HG02623 (cell line): ENCODE data around the gene RAB40A.
"Not testable (repeated sequence)": the region's sequence is repeated elsewhere in the genome, so short reads cannot be mapped to it uniquely, and the experiment has no call there.

Experiments used
- ATAC-seq: cut with Tn5 transposase; IDR thresholded peaks from one replicate; pipeline ENCODE4 v1.9.1; 2021; ENCODE audit warnings: moderate library complexity; ENCODE audit not compliant: unreplicated experiment

The RAB40A gene

DNA sequence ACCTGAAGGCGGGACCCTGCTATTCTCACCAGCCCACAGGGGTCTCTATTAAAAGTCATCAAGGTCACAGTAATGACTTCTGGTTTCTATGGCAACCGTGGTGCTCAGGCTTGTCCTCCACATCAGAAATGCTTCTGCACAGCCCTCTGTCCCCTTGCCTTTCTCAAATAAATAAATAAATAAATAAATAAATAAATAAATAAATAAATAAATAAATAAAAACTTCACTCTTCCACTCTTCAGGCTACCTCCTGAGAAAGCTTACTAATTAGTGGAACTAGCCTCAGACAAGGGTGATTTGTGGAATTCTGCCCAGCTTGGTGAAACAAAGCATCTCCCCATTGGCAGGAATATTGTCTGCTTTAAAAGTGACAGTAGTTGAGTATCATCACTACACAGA lies 5.5 kb upstream of the RAB40A start:
- ATAC-seq, result no peak

DNA sequence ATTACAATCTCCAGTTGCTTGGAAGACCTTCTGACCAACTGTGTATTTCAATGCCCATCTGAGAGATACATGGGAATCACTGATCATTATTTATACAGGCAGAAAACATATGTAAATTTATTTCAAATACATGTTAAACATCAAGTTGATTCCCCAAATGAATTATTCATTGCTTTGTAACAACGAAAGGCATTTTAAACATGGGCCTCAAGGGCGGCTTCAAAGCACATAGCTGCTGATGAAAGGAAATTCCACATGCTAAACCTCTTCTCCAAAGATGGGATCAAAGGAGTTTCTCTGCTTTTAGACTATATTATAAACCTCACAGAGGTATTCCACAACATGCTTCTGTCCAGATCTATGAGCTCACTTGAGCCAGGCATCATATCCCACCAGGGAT lies 4.3 kb upstream of the RAB40A start:
- ATAC-seq, result no peak

DNA sequence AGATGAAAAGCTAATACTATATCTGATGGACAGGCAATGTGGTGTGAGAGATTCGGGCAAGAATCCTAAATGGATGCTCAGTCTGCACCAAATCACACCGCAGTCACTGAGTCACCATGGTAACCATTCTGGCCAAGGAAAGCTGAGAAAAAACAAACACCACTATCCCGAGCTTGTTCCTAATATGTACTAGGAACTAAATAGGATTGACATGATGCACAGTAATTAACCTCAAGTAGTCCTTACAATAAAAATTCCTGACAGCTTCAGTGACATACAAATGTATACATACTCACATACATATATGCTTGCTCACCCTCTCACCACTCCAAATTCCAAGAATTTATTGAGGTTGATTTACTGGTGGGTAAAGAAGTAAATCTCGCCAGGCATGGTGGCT lies 1.1 kb upstream of the RAB40A start:
- ATAC-seq, result no peak

DNA sequence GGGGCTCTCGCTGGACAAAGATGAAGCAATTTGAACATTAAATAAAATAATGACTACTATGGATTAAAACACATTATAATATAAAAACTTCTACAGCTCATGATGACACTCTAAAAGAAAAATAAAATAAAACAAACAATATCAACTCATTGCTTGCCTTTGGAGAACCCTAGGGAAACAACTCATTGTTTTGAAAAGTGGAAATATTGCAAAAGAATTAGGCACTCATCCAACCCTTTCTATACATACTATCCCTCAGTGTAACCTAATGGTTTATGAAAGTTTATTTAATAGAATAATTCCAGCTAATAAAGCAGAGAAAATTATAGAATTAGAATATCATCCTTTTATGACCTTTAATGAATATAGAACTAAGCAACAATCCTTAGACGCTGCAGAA lies 718 bp downstream of the RAB40A start:
- ATAC-seq, result no peak

DNA sequence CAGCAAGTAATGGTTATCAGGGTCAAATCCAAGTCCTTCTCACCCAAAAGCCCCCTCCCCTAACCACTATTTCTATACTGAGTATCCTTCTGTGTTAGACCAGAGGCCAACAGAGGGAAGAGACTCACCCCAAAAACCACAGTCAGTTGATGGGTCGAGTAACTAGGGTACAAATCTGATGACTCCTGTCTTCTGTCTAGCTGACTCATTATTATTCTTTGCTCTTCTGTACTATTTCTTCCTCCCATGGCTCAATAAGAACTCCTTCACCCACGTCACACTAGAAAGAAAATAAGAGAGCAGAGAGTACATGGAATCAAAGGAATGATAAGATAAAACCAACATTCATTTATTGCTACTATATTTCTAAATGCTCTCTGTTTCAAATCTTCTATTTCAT lies 2.0 kb downstream of the RAB40A start:
- ATAC-seq, result no peak

DNA sequence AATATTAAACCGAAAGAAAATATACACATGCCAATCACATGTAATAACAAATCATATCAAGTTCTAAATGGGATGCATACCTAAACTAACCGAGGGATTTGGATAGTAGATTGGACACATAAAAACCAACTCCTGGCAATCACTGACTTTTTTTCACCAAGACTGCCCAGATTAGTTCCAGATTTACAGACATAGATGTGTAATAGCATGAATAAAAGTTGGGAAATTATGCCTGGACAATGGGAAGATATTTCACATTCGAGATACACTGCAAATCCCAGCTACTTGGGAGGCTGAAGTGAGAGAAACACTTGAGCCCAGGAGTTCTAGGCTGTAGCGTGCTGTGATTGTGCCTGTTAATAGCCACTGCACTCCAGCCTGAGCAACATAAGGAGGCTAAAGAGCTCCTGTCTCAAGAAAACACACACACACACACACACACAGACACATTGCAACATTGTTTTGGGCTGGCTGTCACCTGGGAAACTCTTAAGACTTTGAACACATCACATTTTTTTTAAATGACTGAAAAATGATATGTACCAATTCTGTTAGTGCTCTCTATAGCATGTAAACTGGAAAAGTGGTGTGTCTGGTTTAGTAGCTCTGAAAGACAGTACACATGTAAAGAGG lies 5.7 kb downstream of the RAB40A start:
- ATAC-seq, result no peak

DNA sequence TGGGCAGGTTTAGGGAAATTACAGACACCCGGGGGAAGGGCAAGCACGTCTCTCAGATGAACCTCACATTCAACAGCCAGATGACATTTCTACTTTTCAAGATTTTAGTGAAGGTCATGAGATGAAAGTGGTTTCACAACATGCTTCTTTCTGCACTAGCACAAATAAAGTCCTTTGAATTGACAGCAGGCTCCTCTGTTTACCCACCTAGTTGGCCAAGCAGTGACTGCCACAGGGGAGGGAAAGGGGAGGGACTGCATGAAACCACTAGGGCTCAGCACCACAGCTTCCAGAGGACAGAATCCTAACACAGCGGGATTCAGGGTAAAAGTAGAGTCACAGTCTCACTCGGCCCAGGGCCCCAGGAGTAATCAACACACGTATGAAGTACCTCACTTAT lies 6.2 kb downstream of the RAB40A start:
- no peak for ATAC-seq

DNA sequence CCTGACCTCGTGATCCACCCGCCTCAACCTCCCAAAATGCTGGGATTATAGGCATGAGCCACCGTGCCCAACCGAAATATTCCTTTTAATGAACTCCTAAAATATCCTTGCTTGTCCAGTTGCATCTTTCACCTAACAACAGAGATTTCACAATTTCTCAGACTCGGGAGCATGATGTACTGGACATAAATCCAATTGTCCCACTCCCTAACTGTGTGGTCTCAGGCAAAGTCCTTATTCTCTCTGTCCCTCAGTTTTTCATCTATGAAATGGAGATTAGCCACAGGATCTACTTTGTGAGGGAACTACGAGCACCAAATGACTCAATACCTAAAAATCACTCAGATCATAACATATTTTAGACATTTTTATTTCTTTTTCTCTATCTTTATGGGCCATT lies 9.3 kb downstream of the RAB40A start:
- ATAC-seq, result no peak

DNA sequence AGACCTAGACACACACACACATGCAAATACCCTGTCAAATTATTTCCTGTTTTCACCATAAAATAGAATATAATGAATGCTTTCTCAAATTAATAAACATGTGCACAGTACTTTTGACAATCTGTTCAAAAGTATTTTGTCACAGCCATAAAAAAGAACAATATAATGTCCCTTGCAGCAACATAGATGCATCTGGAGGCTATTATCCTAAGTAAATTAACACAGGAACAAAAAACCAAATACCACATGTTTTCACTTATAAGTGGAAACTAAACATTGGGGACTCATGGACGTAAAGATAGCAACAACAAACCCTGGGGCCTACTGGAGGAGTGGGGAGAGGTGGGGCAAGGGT lies 15.5 kb downstream of the RAB40A start:
- no peak for ATAC-seq

DNA sequence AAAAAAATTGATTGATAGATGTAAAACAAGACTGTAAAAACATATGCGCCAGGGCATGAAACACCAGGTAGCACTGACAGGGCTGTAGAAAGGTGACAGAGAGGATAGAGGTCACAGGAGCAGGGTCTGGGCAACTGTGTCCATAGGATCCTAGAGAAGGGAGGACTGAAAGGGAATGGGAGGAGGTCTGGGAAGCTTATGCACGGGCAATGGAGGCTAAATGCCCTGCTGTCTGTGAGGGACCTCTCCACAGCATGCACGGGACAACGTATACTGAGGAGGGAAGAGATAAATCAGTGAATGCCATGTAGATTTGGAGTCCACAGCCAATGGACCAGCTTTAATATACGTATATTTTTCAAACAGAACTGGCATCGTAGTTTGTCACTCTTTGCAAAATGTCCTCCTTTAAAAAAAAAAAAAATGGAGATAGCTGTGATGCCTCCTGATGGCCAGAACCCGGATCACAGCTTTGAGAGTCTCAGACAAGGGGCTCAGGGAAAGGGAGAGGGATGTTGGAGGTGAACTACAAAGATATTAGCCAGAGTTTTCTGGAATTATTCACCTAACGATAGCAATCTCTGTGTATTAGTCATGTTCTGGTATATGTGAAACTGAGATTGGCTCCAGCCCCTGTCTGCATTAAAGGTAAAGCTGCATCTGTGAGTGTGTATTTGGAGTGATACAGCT lies 16.0 kb downstream of the RAB40A start:
- ATAC-seq, result no peak

DNA sequence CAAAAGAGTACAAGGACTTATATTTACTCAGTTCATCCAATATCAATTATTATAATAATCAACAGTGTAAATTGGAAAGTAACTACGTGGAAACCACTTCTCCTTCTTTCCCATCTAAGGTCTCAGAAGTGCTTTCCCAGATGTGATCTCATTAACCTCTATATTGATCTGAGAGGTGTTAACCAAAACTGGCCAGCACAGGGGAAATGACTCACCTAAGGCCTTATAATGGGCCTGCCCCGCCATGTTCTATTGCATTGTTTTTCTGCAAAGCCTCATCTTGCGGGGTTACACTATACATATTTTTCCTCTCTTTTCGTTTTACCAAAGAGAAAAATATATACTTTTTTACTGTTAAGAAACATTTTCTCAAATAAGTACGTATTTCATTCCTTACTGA lies 20.5 kb downstream of the RAB40A start:
- no peak for ATAC-seq

DNA sequence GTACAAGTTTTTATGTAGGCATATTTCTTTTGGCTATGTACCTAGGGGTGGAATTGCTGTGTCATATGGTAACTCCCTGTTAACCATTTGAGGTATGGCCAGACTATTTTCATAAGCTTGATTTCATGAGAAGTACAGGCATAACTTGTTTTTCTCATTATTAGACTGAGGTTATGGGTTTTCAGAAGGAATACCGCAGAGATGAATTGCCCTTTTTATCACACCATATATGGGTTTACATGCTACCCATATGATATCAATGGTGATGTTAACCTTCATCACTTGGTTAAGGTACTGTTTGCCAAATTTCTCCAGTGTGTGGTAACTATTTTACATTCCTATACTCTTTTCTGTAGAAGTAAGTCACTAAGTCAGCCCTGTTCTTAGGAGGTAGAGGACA lies 23.5 kb downstream of the RAB40A start:
- ATAC-seq, result no peak

DNA sequence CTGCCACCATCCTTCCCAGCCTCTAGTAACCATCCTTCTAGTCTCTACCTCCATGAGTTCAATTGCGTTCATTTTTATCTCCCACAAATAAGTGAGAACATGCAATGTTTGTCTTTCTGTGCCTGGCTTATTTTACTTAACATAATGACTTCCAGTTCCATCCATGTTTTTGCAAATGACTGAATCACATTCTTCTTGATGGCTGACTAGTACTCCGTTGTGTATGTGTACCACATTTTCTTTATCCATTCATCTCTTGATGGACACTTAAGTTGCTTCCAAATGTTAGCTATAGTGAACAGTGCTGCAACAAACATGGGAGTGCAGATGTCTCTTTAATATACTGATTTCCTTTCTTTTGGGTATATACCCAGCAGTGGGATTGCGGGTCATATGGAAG lies 25.7 kb downstream of the RAB40A start:
- ATAC-seq, result not testable (repeated sequence)

DNA sequence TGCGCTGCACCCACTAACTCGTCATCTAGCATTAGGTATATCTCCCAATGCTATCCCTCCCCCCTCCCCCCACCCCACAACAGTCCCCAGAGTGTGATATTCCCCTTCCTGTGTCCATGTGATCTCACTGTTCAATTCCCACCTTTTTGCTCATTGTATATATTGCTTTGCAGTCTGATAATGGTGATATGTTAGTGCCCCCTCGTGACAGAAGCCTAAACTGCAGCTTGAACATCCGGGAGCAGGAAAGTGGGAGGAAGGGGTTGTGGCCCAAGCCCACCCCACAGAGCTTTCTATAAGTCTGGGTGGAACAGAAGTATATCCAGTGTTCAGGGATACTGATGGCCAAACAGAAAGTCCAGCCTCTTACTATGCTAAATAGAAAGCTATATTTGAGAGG lies 29.6 kb downstream of the RAB40A start:
- ATAC-seq, result not testable (repeated sequence)

DNA sequence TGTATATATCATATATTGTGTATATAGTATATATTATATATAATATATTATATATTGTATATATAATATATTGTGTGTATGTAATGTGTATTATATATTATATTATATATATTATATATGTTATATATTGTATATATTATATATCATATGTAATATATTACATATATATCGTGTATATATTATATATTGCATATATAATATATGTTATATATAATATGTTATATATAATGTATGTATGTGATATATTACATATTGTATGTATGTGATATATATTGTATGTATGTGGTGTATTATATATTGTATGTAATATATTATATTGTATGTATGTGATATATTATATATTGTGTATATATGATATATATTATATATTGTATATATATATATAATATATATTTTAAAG lies 30.5 kb downstream of the RAB40A start:
- ATAC-seq, result no peak

DNA sequence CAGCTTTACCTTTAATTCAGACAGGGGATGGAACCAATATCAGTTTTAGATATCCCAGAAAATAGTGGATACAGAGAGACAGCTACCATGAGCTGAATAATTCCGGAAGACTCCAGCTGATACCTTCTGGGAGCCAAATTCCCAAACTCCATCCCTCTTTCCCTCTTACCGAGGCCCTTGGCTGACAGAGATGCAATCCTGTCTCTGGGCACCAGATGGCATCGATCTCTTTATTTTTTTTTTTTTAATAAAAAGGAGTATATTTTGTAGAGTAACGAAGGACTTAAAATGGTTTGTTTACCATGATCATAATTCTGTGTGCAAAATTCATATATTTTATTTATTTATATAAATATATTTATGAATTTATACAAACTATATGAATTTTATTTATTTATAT lies 31.0 kb downstream of the RAB40A start:
- no peak for ATAC-seq

DNA sequence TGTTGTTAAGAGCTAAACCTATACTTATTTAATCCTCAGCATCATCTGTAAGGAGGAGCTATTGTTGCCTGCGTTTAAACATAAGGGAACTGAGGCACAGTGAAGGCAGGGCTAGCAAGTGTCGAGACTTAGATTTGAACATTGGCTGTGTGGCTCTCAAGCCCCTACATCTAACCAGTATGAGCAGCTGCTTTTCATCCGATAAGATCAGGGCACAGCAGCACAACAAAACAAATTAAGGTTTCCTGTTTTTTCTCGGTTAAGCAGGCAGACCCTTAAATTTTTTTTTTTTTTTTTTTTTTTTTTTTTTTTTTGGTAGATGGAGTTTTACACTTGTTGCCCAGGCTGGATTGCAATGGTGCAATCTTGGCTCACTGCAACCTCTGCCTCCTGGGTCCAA lies 35.6 kb downstream of the RAB40A start:
- ATAC-seq, result no peak

DNA sequence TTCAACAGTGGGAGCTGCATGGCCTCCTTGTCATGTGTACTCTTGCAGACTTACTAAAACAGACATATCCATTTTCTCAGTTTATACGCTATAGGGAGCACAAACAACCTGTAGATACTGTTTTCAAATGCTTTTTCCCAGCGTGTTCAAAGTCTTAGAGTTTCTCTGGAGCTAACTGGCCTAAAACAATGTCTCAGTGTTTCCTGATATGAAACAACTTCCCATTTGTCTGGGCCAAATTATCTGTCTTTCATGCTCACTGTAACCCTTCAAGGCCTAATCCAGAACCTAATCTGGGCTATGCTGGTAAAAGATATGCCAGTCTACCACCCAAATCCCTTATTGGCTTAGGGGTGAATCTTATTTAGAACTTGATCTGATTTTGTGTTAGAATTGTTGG lies 38.8 kb downstream of the RAB40A start:
- no peak for ATAC-seq

DNA sequence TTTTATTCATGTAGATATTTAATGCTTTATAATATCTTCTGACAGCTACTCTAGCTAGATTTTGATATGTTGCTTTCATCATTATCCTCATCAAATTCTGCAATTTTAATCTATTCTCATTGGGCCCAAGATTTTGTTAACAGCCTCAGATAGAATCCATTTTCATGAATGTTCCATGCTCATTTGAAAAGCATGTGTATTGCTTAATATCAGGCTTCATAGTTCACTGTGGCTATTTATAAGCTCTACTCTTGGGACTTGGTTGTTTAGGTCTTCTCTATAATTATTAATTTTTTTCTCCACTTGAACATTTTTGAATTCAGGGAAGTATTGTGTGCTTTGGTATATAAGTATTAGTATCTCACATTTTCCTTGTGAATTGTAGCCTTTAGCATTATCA lies 41.8 kb downstream of the RAB40A start:
- no peak for ATAC-seq

DNA sequence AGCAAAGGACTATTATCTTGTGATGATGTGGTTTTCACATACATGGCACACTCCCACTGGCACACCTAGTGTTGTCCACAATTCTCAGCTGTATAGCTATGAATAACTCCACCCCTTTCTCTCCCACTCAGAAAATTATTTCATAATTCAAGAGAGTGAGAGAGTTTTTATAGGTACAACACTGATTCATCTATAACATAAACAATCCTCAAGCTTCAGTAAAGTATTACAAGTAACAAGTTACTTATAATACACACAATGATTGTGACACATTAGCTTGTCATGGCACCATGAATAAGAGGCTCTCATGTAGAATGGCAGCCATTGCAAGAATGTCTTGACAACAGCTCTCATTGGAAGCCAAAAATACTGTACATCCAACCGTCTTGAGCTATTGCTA lies 43.9 kb downstream of the RAB40A start:
- ATAC-seq, result no peak

DNA sequence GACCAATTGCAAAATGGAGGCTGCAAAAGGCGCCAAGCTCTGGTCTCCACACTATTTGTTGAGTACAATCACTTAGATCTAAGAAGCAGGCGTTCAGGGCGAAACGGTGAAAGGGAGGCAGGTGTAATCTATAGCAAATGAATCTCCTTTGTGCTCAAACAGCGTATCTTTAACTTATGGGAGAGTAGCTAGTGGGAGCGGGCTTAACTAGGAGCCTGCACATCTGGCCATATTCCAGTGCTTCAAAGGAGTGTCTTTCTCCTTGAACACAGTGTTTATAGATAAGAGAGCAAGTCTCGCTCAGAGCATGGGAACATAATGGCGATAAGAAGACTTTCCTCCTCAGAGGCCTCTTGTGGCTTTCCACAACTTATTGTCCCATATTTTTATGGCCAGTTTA lies 49.3 kb downstream of the RAB40A start:
- ATAC-seq, result not testable (repeated sequence)

DNA sequence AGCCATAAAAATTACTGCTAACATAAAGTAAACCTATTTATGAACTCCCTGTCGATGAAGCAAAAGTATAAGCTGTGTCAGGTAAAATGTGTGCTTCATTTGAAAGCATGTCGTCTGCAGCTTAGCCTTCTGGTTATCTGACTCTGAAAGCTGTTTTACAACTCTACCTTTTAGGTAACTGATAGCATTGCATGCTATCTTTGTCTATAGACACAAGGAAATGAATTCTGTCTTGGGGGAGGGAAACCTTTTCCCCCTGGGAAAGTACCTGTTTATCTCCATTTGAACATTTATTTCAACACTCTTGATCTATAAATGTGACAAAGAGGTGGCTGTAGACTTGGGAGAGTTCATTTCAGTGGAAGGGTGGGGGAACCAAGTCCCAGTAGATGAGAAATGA lies 51.4 kb downstream of the RAB40A start:
- no peak for ATAC-seq

DNA sequence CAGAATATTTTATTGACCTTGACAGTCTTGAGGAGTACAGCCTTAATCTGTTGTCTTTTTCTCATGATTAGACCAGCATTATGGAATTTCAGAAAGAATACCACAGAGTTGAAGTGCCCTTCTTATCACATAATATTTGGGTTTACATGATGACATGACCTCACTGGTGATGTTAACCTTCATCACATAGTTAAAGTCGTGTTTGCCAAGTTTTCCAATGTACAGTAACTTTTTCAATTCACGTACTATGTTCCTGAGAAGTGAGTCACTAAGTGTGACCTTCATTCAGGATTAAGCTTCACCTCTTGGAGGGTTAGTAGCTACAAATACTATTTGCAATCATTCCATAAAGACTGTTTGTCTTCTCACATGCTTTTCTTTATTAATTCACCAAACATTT lies 52.1 kb downstream of the RAB40A start:
- no peak for ATAC-seq
